BLaER1 treated with 17β-estradiol and CSF1 and Interleukin-3, amounts not matched to agents 10 nM and 100 nM (cell line): ENCODE measurements around the gene PRSS33.

Experiments used
- H3K27ac ChIP-seq, 11 experiments: shearing (Covaris generic); formaldehyde crosslinking; 2 replicates each; pipeline ENCODE4 v1.8.1; 2022
- H3K27me3 ChIP-seq, 11 experiments: shearing (Covaris generic); formaldehyde crosslinking; 2 replicates each; pipeline ENCODE4 v1.8.1; 2022
- H3K36me3 ChIP-seq, 11 experiments: shearing (Covaris generic); formaldehyde crosslinking; 2 replicates each; pipeline ENCODE4 v1.8.1; 2022
- H3K4me1 ChIP-seq, 10 experiments: shearing (Covaris generic); formaldehyde crosslinking; 2 replicates each; pipeline ENCODE4 v1.8.1; 2022
- H3K4me2 ChIP-seq, 11 experiments: shearing (Covaris generic); formaldehyde crosslinking; 2 replicates each; pipeline ENCODE4 v1.8.1; 2022
- H3K4me3 ChIP-seq, 10 experiments: shearing (Covaris generic); formaldehyde crosslinking; 2 replicates each; pipeline ENCODE4 v1.8.1; 2022
- H3K9ac ChIP-seq, 11 experiments: shearing (Covaris generic); formaldehyde crosslinking; 2 replicates each; pipeline ENCODE4 v1.8.1; 2022
- H3K9me3 ChIP-seq, 11 experiments: shearing (Covaris generic); formaldehyde crosslinking; replicated peaks in 1 of 11; 2 replicates each; pipeline ENCODE4 v1.8.1; 2022
- H4K20me1 ChIP-seq, 11 experiments: shearing (Covaris generic); formaldehyde crosslinking; 2 replicates each; pipeline ENCODE4 v1.8.1; 2022
- Cebpa-rat ChIP-seq, 11 experiments: shearing (Covaris generic); IDR thresholded peaks; 2 replicates each; pipeline ENCODE4 v1.8.1; 2022

PRSS33 gene

GRCh38 chr16:2757344-2757743 is 30.0 kb downstream of the PRSS33 start:
- no peak overlapping the region for H3K27ac ChIP-seq
- peaks cover 75 to 92% (median 86%) of the 10 kb centered on the region in 11 experiments for H3K36me3 ChIP-seq
- no peaks in the 10 kb centered on the region for H3K27me3 ChIP-seq
- peaks cover 18 to 41% (median 26%) of the 10 kb centered on the region in 10 experiments for H3K4me1 ChIP-seq
- H3K9ac ChIP-seq = no peak overlapping the region; a peak in 1 of 22 replicates
- H3K4me2 ChIP-seq = peak overlapping the region in 1 of 11 experiments; percentile 99; a peak in 1 of 22 replicates
- no peak for TF ChIP-seq Cebpa-rat (IDR thresholded peaks at IDR 0.05)
- H3K9me3 ChIP-seq = no peaks in the 10 kb centered on the region; a peak in 2 of 22 replicates
- H3K4me3 ChIP-seq = no peak overlapping the region
- peaks cover 94 to 95% (median 95%) of the 10 kb centered on the region in 11 experiments for H4K20me1 ChIP-seq

GRCh38 chr16:2756288-2757015 is 30.9 kb downstream of the PRSS33 start:
- peak overlapping the region in 1 of 11 experiments; percentile 21; a peak in 1 of 22 replicates for H3K27ac ChIP-seq
- H4K20me1 ChIP-seq = peaks cover 85 to 86% (median 86%) of the 10 kb centered on the region in 11 experiments
- peaks cover 23 to 46% (median 31%) of the 10 kb centered on the region in 10 experiments for H3K4me1 ChIP-seq
- no peaks in the 10 kb centered on the region for H3K27me3 ChIP-seq
- H3K9me3 ChIP-seq = no peaks in the 10 kb centered on the region; a peak in 2 of 22 replicates
- peak overlapping the region in 6 of 11 experiments; percentile 11 to 100 (median 98); a peak in 7 of 22 replicates for H3K9ac ChIP-seq
- H3K36me3 ChIP-seq = peaks cover 66 to 83% (median 77%) of the 10 kb centered on the region in 11 experiments
- H3K4me3 ChIP-seq = no peak overlapping the region
- TF ChIP-seq Cebpa-rat (IDR thresholded peaks at IDR 0.05) = no peak
- peak overlapping the region in 10 of 11 experiments; percentile 12 to 99 (median 93); a peak in 11 of 22 replicates for H3K4me2 ChIP-seq

DNA sequence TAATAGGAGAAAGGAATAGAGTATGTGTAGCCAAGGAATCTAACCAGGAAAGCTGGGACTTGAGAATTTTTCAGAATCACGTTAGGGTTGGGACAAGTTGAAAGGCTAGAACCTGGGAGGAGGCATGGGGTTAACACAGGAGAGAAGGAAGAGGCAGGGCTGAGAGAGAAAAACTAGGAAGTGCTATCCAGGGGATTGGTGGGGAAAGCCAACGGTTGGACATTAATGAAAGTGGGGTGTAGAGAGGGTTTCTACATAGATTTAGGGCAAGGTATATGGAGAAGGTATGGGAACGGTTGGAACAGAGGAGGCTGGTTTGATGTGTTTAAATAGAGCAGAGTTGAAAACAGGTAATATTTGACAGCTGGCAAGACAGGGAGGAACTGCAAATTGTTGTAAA is 32.2 kb downstream of the PRSS33 start:
- H3K27me3 ChIP-seq = no peaks in the 10 kb centered on the region
- TF ChIP-seq Cebpa-rat (IDR thresholded peaks at IDR 0.05) = no peak
- no peaks in the 10 kb centered on the region for H3K9me3 ChIP-seq
- peak overlapping the region in 1 of 11 experiments; percentile 98; a peak in 1 of 22 replicates for H3K27ac ChIP-seq
- H4K20me1 ChIP-seq = peaks cover 72 to 73% (median 73%) of the 10 kb centered on the region in 11 experiments
- peaks cover 53 to 70% (median 64%) of the 10 kb centered on the region in 11 experiments for H3K36me3 ChIP-seq
- H3K9ac ChIP-seq = peak overlapping the region; percentile 97 to 100 (median 98); a peak in 17 of 22 replicates
- H3K4me2 ChIP-seq = peak overlapping the region; percentile 90 to 99 (median 94)
- peak overlapping the region; percentile 84 to 98 (median 94); a peak in 17 of 20 replicates for H3K4me3 ChIP-seq
- H3K4me1 ChIP-seq = peaks cover 32 to 56% (median 41%) of the 10 kb centered on the region in 10 experiments

DNA sequence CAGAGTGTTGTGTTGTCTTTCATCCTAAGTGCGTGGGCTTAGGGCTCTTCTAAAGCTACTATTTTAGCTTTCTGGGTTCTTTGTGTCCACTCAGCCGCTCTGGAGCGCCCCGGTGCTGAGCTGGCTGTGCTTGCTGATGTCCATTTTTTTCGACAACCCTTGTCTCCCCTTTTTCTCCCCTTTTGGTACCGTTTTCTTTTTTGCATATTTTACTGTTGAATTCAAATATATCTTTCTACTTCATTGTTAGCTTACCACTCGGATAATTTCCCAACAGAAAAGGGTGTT is 33.7 kb downstream of the PRSS33 start:
- peak overlapping the region; percentile 97 to 100 (median 99); a peak in 21 of 22 replicates for H3K27ac ChIP-seq
- peak overlapping the region; percentile 84 to 98 (median 94) for H3K4me3 ChIP-seq
- peak overlapping the region; percentile 90 to 99 (median 94) for H3K4me2 ChIP-seq
- no peaks in the 10 kb centered on the region for H3K9me3 ChIP-seq
- peak overlapping the region; percentile 97 to 100 (median 98) for H3K9ac ChIP-seq
- peaks cover 57 to 58% (median 58%) of the 10 kb centered on the region in 11 experiments for H4K20me1 ChIP-seq
- peaks cover 32 to 56% (median 41%) of the 10 kb centered on the region in 10 experiments for H3K4me1 ChIP-seq
- peaks cover 38 to 57% (median 52%) of the 10 kb centered on the region in 11 experiments for H3K36me3 ChIP-seq
- no peak for TF ChIP-seq Cebpa-rat (IDR thresholded peaks at IDR 0.05)
- H3K27me3 ChIP-seq = no peaks in the 10 kb centered on the region

DNA sequence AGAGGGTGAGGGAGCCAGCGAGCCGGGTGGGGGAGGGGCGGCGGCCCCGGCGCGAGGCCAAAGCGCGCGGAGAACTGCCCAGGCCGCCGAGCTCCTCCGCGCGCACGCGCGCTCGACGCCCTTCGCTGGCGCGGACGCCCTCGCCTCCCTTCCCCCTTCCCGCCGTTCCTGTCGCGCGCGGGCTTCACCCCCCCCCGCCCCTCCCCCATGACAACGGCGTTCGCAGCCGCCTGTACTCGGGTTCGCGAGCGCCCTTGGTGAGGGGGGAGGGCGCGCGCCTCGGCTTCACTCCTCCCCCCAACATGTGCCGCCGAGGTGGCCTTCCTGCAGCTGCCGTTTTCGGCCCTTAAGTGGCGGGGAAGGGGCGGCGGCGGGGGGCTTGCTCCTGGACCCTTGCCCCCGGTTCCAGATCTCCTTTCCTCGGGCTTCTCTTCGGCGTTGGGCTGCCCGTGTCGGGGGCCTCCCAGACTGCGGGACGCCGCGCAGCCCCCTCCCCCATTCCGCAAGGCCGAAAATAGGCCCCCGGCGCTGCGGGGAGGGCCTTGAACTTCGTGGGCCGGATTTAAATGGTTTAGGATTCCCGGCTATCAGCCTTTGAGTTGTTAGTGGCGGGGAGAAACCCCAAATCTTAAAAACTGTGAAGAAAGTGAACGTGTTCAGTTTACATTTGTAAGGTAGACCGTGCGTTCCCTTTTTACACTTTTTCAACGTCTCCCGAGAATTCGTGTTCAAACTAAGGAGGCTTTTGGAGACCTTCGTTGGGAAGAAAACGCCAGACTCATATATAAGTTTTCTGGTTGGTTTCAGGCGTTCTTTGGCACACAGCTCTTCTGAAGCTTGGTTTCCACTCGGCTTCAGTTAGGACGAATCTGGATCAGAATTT is 34.3 kb downstream of the PRSS33 start:
- H3K36me3 ChIP-seq = peaks cover 32 to 51% (median 47%) of the 10 kb centered on the region in 11 experiments
- peaks cover 52% of the 10 kb centered on the region in 11 experiments for H4K20me1 ChIP-seq
- H3K4me2 ChIP-seq = peak overlapping the region; percentile 90 to 99 (median 94)
- H3K9ac ChIP-seq = peak overlapping the region; percentile 97 to 100 (median 98)
- no peaks in the 10 kb centered on the region for H3K27me3 ChIP-seq
- peaks cover 32 to 56% (median 41%) of the 10 kb centered on the region in 10 experiments for H3K4me1 ChIP-seq
- H3K9me3 ChIP-seq = no peaks in the 10 kb centered on the region
- no peak for TF ChIP-seq Cebpa-rat (IDR thresholded peaks at IDR 0.05)
- peak overlapping the region; percentile 97 to 100 (median 99) for H3K27ac ChIP-seq
- peak overlapping the region; percentile 84 to 98 (median 94) for H3K4me3 ChIP-seq

DNA sequence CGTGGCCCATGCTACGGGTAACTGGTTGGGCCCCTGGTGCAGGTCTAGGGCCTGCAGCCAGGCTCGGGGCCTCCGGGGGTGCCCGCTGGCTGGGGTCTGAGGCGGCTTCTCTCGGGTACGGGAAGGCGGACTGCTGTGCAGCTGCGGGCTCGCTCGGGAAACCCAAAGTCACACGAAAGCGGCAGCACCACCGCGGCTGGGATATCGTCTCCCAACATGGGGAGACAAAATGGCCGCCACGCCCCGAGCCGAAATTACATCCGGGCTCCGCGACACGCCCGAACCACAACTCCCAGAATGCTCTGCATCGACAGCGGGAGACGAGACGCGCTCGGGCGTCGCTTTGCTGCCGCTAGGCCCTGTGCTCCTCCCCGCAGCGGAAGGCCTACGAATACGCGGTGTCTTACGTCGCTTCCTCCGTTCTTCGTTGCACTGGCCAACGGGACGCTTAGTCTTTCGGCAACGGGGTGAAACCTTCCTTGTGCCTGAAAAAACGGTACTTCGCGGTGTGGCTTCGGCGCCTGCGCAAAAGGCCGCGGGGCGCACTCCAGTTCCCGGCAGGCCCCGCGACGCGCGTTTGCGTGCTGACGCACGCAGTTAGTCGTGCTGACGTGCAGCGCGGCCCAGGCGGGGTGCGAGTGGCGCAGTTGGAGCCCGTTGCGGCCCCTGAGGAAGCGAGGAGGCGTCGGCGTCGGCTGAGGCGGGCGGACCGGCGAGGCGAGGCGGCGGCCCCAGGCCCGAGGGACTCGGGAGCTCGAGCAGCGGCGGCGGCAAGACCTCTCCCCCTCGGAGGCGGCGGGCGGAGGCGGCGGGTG is 35.1 kb downstream of the PRSS33 start, which contains the start of gene SRRM2:
SRRM2 (plus strand) TSS at position 604 of the 815 bp plus-strand sequence. CDS start 3,727 bp downstream, outside the sequence.
- TF ChIP-seq Cebpa-rat (IDR thresholded peaks at IDR 0.05) = no peak
- peaks cover 24 to 43% (median 38%) of the 10 kb centered on the region in 11 experiments for H3K36me3 ChIP-seq

GRCh38 chr16:2751577-2752034 is 35.8 kb downstream of the PRSS33 start:
- Histone ChIP-seq H3K36me3 (peaks cover 17 to 36% (median 32%) of the 10 kb centered on the region in 11 experiments), H3K9ac (peak overlapping the region; percentile 97 to 100 (median 98)), H3K4me3 (peak overlapping the region; percentile 84 to 98 (median 94)), H3K4me1 (peaks cover 32 to 45% (median 40%) of the 10 kb centered on the region in 10 experiments), H3K4me2 (peak overlapping the region; percentile 75 to 99 (median 93)), H3K27me3 (no peaks in the 10 kb centered on the region), H3K9me3 (no peaks in the 10 kb centered on the region), H4K20me1 (peaks cover 37 to 38% (median 37%) of the 10 kb centered on the region in 11 experiments), H3K27ac (peak overlapping the region; percentile 97 to 100 (median 99))
- no peak for TF ChIP-seq Cebpa-rat (IDR thresholded peaks at IDR 0.05)

More for the DNA sequence above, 35.1 kb downstream of the PRSS33 start, which contains the start of gene SRRM2:
- Histone ChIP-seq H3K27me3 (no peaks in the 10 kb centered on the region), H3K4me1 (peaks cover 32 to 49% (median 41%) of the 10 kb centered on the region in 10 experiments), H3K27ac (peak within 1 kb of the TSS; percentile 97 to 100 (median 99)), H3K4me3 (peak within 1 kb of the TSS; percentile 84 to 98 (median 94)), H4K20me1 (peaks cover 43 to 44% (median 44%) of the 10 kb centered on the region in 11 experiments), H3K4me2 (peak within 1 kb of the TSS; percentile 90 to 99 (median 94)), H3K9ac (peak within 1 kb of the TSS; percentile 97 to 100 (median 98)), H3K9me3 (no peaks in the 10 kb centered on the region)

DNA sequence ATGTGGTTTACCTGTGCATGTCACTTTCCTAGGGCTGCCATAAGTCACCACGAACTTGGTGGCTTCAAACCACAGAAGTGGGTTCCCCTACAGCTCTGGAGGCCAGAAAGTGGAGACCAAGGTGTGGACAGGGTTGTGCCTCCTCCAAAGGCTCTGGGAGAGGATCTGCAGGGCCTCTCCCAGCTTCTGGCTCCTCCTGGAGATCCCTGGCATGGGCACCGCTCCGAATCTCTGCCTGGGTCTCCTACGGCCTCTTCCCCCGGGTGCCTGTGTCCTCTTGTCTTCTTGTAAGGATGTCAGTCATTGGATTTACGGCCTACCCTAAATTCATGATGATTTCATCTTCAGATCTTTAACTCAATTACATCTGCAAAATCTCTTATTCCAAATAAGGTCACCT is 37.4 kb downstream of the PRSS33 start:
- Histone ChIP-seq H4K20me1 (peaks cover 20 to 21% (median 20%) of the 10 kb centered on the region in 11 experiments), H3K9me3 (no peaks in the 10 kb centered on the region), H3K4me2 (no peak overlapping the region), H3K36me3 (peaks cover 8 to 20% (median 15%) of the 10 kb centered on the region in 11 experiments; a peak in 17 of 22 replicates), H3K27me3 (no peaks in the 10 kb centered on the region), H3K4me3 (no peak overlapping the region), H3K9ac (no peak overlapping the region), H3K27ac (no peak overlapping the region), H3K4me1 (peaks cover 22 to 29% (median 26%) of the 10 kb centered on the region in 10 experiments)
- TF ChIP-seq Cebpa-rat (IDR thresholded peaks at IDR 0.05) = no peak
